H1 (cell line): ENCODE data around the gene ASXL2. TPM values are rescaled to one million over a fixed set of nuclear protein-coding genes. Genes with fewer than 3 reads are reported as not detected.

Source experiments
- CTCF ChIA-PET: fragments of 300-600 bp; sonication (Branson Sonifier 250); formaldehyde crosslinking; loops from one replicate; lab custom pipeline; 2021; ENCODE audit not compliant: partially characterized antibody; lab: Charles Lee
- POLR2A ChIA-PET: fragments of 300-600 bp; sonication (Branson Sonifier 250); formaldehyde crosslinking; loops from one replicate; lab custom pipeline; 2021; ENCODE audit warnings: inconsistent platforms; ENCODE audit not compliant: partially characterized antibody; lab: Charles Lee
- DNase-seq, 2 experiments: peaks; one replicate each; pipeline versions ENCODE4 v3.0.0 to v3.0.0-alpha.2; 2010 to 2022; ENCODE audit warnings: low spot score in 2 of 2, low read depth in 1 of 2, mixed read lengths in 1 of 2
- FAIRE-seq: peaks from 2 replicates; lab custom pipeline; 2011; peaks lifted over from hg19 to GRCh38; lab: Jason Lieb, UNC
- H2AFZ ChIP-seq: 2 replicates; pipeline ENCODE4 v1.8.1; 2012; ENCODE audit warnings: low read length, inconsistent platforms
- H2AK5ac ChIP-seq: 2 replicates; pipeline ENCODE4 v1.6.1; 2013; ENCODE audit warnings: low read depth, low read length
- H2BK120ac ChIP-seq: replicated peaks from 2 replicates; pipeline ENCODE3; 2013; ENCODE audit warnings: low read depth, low read length, inconsistent platforms
- H2BK12ac ChIP-seq: 2 replicates; pipeline ENCODE4 v1.6.1; 2013; ENCODE audit warnings: low read depth, low read length
- H2BK15ac ChIP-seq: 2 replicates; pipeline ENCODE4 v1.6.1; 2013; ENCODE audit warnings: low read length
- H2BK20ac ChIP-seq: 2 replicates; pipeline ENCODE4 v1.6.1; 2013; ENCODE audit warnings: low read length
- H2BK5ac ChIP-seq: 2 replicates; pipeline ENCODE4 v1.6.1; 2013; ENCODE audit warnings: low read depth, low read length
- H3K14ac ChIP-seq: 2 replicates; pipeline ENCODE4 v1.6.1; 2013; ENCODE audit warnings: inconsistent platforms; ENCODE audit not compliant: insufficient read length
- H3K18ac ChIP-seq: 2 replicates; pipeline ENCODE4 v1.6.1; 2013; ENCODE audit warnings: low read length; ENCODE audit errors: extremely low read depth
- H3K23ac ChIP-seq: 2 replicates; pipeline ENCODE4 v1.6.1; 2013; ENCODE audit warnings: inconsistent platforms; ENCODE audit not compliant: insufficient read length
- H3K23me2 ChIP-seq: 2 replicates; pipeline ENCODE4 v1.6.1; 2013; ENCODE audit warnings: low read depth, low read length
- H3K27ac ChIP-seq: 2 replicates; pipeline ENCODE4 v1.6.1; 2011; ENCODE audit warnings: low read depth, low read length, inconsistent platforms
- H3K27me3 ChIP-seq, 4 experiments: replicated peaks in 1 of 4; 1 replicate in 1 of 4; 2 replicates in 3 of 4; pipeline versions ENCODE4 v1.6.1 to v1.8.1; 2011 to 2013; ENCODE audit warnings: low read length in 3 of 4, mild to moderate bottlenecking in 3 of 4, inconsistent platforms in 2 of 4, mixed read lengths in 2 of 4, moderate library complexity in 1 of 4; ENCODE audit not compliant: control insufficient read depth in 3 of 4, insufficient read depth in 3 of 4; ENCODE audit errors: extremely low read depth in 1 of 4
- H3K36me3 ChIP-seq, 4 experiments: 2 replicates each; pipeline versions ENCODE4 v1.6.1 to v1.8.1; 2011 to 2013; ENCODE audit warnings: mild to moderate bottlenecking in 4 of 4, low read length in 3 of 4, moderate library complexity in 2 of 4, control low read depth in 1 of 4, inconsistent platforms in 1 of 4; ENCODE audit not compliant: insufficient read depth in 4 of 4, control insufficient read depth in 2 of 4
- H3K4ac ChIP-seq: replicated peaks from 2 replicates; pipeline ENCODE3; 2013; ENCODE audit warnings: low read length, low read depth, mixed read lengths, inconsistent platforms; ENCODE audit not compliant: insufficient read length
- H3K4me1 ChIP-seq, 4 experiments: replicated peaks in 1 of 4; 1 replicate in 1 of 4; 2 replicates in 3 of 4; pipeline versions ENCODE4 v1.6.1 to v1.8.1; 2011 to 2013; ENCODE audit warnings: low read length in 3 of 4, inconsistent platforms in 2 of 4, mixed read lengths in 1 of 4; ENCODE audit not compliant: insufficient read depth in 4 of 4, control insufficient read depth in 3 of 4
- H3K4me2 ChIP-seq, 2 experiments: 2 replicates each; pipeline versions ENCODE4 v1.6.1 to v1.8.1; 2011 to 2013; ENCODE audit warnings: low read depth in 2 of 2, low read length in 2 of 2, control low read depth in 1 of 2, inconsistent platforms in 1 of 2, mild to moderate bottlenecking in 1 of 2; ENCODE audit not compliant: insufficient read depth in 1 of 2
- H3K4me3 ChIP-seq, 4 experiments: fragments of 200-600, 300-600 bp in 1 of 4; sonication (generic), shearing (Covaris generic), sonication (Bioruptor Twin) in 1 of 4; 2 replicates each; pipeline versions ENCODE4 v1.5.1 to v1.8.1; 2011 to 2016; ENCODE audit warnings: low read length in 4 of 4, low read depth in 3 of 4, control low read depth in 2 of 4, inconsistent platforms in 2 of 4, mild to moderate bottlenecking in 2 of 4, mixed read lengths in 1 of 4, moderate library complexity in 1 of 4; ENCODE audit not compliant: insufficient read depth in 2 of 4; ENCODE audit errors: extremely low read depth in 1 of 4
- H3K56ac ChIP-seq: replicated peaks from 2 replicates; pipeline ENCODE3; 2013; ENCODE audit warnings: low read depth, mild to moderate bottlenecking, mixed read lengths, low read length, inconsistent platforms; ENCODE audit not compliant: insufficient read length
- H3K79me1 ChIP-seq: 2 replicates; pipeline ENCODE4 v1.6.1; 2013; ENCODE audit warnings: low read depth, low read length, control low read depth
- H3K79me2 ChIP-seq, 2 experiments: 2 replicates each; pipeline versions ENCODE4 v1.6.1 to v1.8.1; 2012 to 2013; ENCODE audit warnings: low read length in 2 of 2, mild to moderate bottlenecking in 2 of 2, inconsistent platforms in 1 of 2; ENCODE audit not compliant: insufficient read depth in 2 of 2, control insufficient read depth in 1 of 2
- H3K9ac ChIP-seq, 4 experiments: replicated peaks in 1 of 4; 1 replicate in 1 of 4; 2 replicates in 3 of 4; pipeline versions ENCODE4 v1.6.1 to v1.8.1; 2011 to 2013; ENCODE audit warnings: low read depth in 3 of 4, low read length in 3 of 4, control low read depth in 2 of 4, mild to moderate bottlenecking in 2 of 4, moderate library complexity in 2 of 4, inconsistent platforms in 1 of 4; ENCODE audit errors: extremely low read depth in 1 of 4
- H3K9me3 ChIP-seq, 2 experiments: 2 replicates each; pipeline versions ENCODE4 v1.6.1 to v1.8.1; 2012 to 2013; ENCODE audit warnings: mild to moderate bottlenecking in 2 of 2, moderate library complexity in 2 of 2, control low read depth in 1 of 2, inconsistent platforms in 1 of 2, low read depth in 1 of 2, low read length in 1 of 2, mixed read lengths in 1 of 2; ENCODE audit not compliant: insufficient read depth in 2 of 2
- H4K20me1 ChIP-seq, 2 experiments: replicated peaks in 1 of 2; 2 replicates each; pipeline versions ENCODE3 to v1.8.1; 2011 to 2013; ENCODE audit warnings: inconsistent platforms in 2 of 2, low read length in 2 of 2, mild to moderate bottlenecking in 1 of 2; ENCODE audit not compliant: insufficient read depth in 2 of 2, control insufficient read depth in 1 of 2
- H4K5ac ChIP-seq: 2 replicates; pipeline ENCODE4 v1.6.1; 2013; ENCODE audit warnings: low read length, low read depth, mixed read lengths, inconsistent platforms; ENCODE audit not compliant: insufficient read length
- H4K8ac ChIP-seq: 2 replicates; pipeline ENCODE4 v1.8.0; 2013; ENCODE audit warnings: mild to moderate bottlenecking, moderate library complexity, low read length, inconsistent platforms; ENCODE audit not compliant: insufficient read depth; ENCODE audit errors: extremely low read depth
- H4K91ac ChIP-seq: replicated peaks from 2 replicates; pipeline ENCODE3; 2013; ENCODE audit warnings: low read length, mixed read lengths, inconsistent platforms; ENCODE audit not compliant: insufficient read length
- RAD21 ChIP-seq, 2 experiments: IDR thresholded peaks in 1 of 2; conservative IDR thresholded peaks in 1 of 2; 2 replicates each; pipeline ENCODE4 v1.6.1; 2011; ENCODE audit warnings: low read depth in 2 of 2, low read length in 2 of 2, improper control_type of control experiment in 1 of 2, inconsistent platforms in 1 of 2, mild to moderate bottlenecking in 1 of 2, moderate library complexity in 1 of 2
- TAF7 ChIP-seq: optimal IDR thresholded peaks from 2 replicates; pipeline ENCODE3; 2011; ENCODE audit warnings: low read depth, mild to moderate bottlenecking, inconsistent platforms, low read length, moderate library complexity, borderline replicate concordance
- WGBS, 2 experiments: shearing (Covaris generic) in 1 of 2; methylation state at CpG; one replicate each; pipeline versions ENCODE4 v1.1.6 to v1.1.7; 2013 to 2015; ENCODE audit warnings: low lambda C conversion rate in 2 of 2, mixed read lengths in 2 of 2, inconsistent platforms in 1 of 2, low coverage in 1 of 2, missing lambda C conversion rate in 1 of 2; ENCODE audit not compliant: insufficient replicate concordance in 2 of 2, insufficient coverage in 1 of 2, insufficient read length in 1 of 2; ENCODE audit errors: extremely low coverage in 1 of 2, missing lambda C conversion rate in 1 of 2; 5-methylcytosine and 5-hydroxymethylcytosine counted together
- polyA plus RNA-seq, 7 experiments: library from polyadenylated mRNA; depleted of rRNA in 3 of 7; stranded (reverse) in 5 of 7; unstranded in 2 of 7; fragments of >200 nt in 5 of 7; fragments of 200-250 nt in 2 of 7; gene quantifications; 1 replicate in 5 of 7; 2 replicates in 1 of 7; 4 replicates in 1 of 7; pipeline versions ENCODE4 v1.2.1 to v1.2.3, GENCODE V29; 2011 to 2013; ENCODE audit warnings: missing spikeins in 2 of 7, mixed read lengths in 2 of 7
- total RNA-seq: library from RNA; stranded (reverse); fragmentation: NEBNext Ultra II Directional; extraction: Animal tissue kit (Norgen Biotek cat#: 25700); gene quantifications from 2 replicates; pipeline ENCODE4 v1.2.1, GENCODE V29; 2021
- TF ChIP-seq, protein P1 (sequence below), 3 experiments: IDR thresholded peaks; 1 replicate in 2 of 3; 2 replicates in 1 of 3; pipeline versions ENCODE4 v1.5.1 to v1.6.1; 2011; ENCODE audit warnings: low read length in 3 of 3, mild to moderate bottlenecking in 3 of 3, inconsistent platforms in 2 of 3, low read depth in 1 of 3, moderate library complexity in 1 of 3; ENCODE audit not compliant: insufficient read depth in 1 of 3; ENCODE audit errors: control extremely low read depth in 1 of 3

Gene ASXL2
- total and polyA plus RNA-seq, 2 of the 8 experiments (the other 6 are each of a cell fraction or from before 2014, with no cell fraction given), result 7.2 to 41.3 TPM

DNA sequence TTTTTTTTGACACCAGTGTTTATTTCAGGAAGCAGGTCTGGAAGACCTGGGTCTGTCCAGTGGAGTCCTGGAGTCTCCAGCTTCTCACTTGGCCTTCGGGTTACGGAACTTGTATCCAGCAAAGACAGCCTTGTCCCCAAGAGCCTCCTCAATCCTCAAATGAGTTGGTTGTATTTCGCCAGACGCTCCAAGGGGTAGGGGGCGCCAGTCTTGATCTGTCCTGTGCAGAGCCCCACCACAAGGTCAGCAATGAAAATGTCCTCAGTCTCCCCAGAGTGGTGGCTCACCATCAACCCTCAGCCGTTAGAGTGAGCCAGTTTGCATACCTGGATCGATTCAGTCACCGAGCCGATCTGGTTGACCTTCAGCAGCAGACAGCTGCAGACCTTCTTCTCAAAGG, 21.9 kb downstream of the ASXL2 start:
- no peak overlapping the region for H4K5ac ChIP-seq
- H3K9me3 ChIP-seq, result no peaks in the 10 kb centered on the region
- H4K91ac ChIP-seq, result no peak overlapping the region
- H2BK120ac ChIP-seq, result no peak overlapping the region
- no peak overlapping the region for H2AFZ ChIP-seq
- ChIA-PET CTCF (interaction anchor here (0.6 to 6.3 kb wide), 15 partner anchors 9 to 613 kb away, joined by 3 to 85 read pairs (median 5); partner anchors contain the start of gene ASXL2), POLR2A (interaction anchor here (0.6 kb wide), 1 partner anchor 1563 kb away, joined by 4 read pairs; no protein-coding TSS in a partner anchor)
- FAIRE-seq, result no peak
- peaks cover 0 to 4% (median 3%) of the 10 kb centered on the region in 4 experiments; a peak in 3 of 7 replicates for H3K4me1 ChIP-seq
- H2AK5ac ChIP-seq, result no peak overlapping the region
- H3K23me2 ChIP-seq, result no peaks in the 10 kb centered on the region
- H3K79me1 ChIP-seq, result peaks cover 9% of the 10 kb centered on the region
- no peak overlapping the region for H3K27ac ChIP-seq
- H3K18ac ChIP-seq, result no peak overlapping the region
- no peak overlapping the region for H4K8ac ChIP-seq
- peaks cover 4 to 8% of the 10 kb centered on the region in 2 experiments for H4K20me1 ChIP-seq
- no peak overlapping the region for H2BK5ac ChIP-seq
- no peak overlapping the region for H3K4ac ChIP-seq
- H3K14ac ChIP-seq, result no peak overlapping the region
- peaks cover 0 to 74% of the 10 kb centered on the region in 2 experiments for H3K79me2 ChIP-seq
- no peaks in the 10 kb centered on the region for H3K27me3 ChIP-seq
- no peak overlapping the region for H3K23ac ChIP-seq
- TF ChIP-seq RAD21 (IDR thresholded peaks at IDR 0.05 in 1 of 2, conservative IDR thresholded peaks at IDR 0.05 in 1 of 2; ENCODE audit: low read depth in 2 of 2, low read length in 2 of 2) (peak in 1 of 2 experiments; percentile 25; a peak in 2 of 4 replicates), TAF7 (no peak)
- TF ChIP-seq, protein P1, sequence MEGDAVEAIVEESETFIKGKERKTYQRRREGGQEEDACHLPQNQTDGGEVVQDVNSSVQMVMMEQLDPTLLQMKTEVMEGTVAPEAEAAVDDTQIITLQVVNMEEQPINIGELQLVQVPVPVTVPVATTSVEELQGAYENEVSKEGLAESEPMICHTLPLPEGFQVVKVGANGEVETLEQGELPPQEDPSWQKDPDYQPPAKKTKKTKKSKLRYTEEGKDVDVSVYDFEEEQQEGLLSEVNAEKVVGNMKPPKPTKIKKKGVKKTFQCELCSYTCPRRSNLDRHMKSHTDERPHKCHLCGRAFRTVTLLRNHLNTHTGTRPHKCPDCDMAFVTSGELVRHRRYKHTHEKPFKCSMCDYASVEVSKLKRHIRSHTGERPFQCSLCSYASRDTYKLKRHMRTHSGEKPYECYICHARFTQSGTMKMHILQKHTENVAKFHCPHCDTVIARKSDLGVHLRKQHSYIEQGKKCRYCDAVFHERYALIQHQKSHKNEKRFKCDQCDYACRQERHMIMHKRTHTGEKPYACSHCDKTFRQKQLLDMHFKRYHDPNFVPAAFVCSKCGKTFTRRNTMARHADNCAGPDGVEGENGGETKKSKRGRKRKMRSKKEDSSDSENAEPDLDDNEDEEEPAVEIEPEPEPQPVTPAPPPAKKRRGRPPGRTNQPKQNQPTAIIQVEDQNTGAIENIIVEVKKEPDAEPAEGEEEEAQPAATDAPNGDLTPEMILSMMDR (IDR thresholded peaks at IDR 0.05; ENCODE audit: control extremely low read depth in 1 of 3, insufficient read depth in 1 of 3, low read depth in 1 of 3, low read length in 3 of 3), result peak; percentile 44 to 68 (median 65)
- H2BK12ac ChIP-seq, result no peak overlapping the region
- WGBS, 2 experiments, result 91% methylated on average over 9 of the region's 9 CpGs; no CpG with 5 or more reads in 1 of the 2 experiments
- H3K36me3 ChIP-seq, result no peaks in the 10 kb centered on the region
- no peak overlapping the region for H3K9ac ChIP-seq
- H2BK15ac ChIP-seq, result no peak overlapping the region
- H3K4me3 ChIP-seq, result no peak overlapping the region
- H3K56ac ChIP-seq, result no peak overlapping the region
- no peak overlapping the region for H2BK20ac ChIP-seq
- H3K4me2 ChIP-seq, result no peak overlapping the region
- DNase-seq, result peak in 1 of 2 experiments; percentile 70
